ENCODE results near the gene PCSK6. TPM values are rescaled to one million over a fixed set of nuclear protein-coding genes. Genes with fewer than 3 reads are reported as not detected.

The PCSK6 gene
- total and polyA plus RNA-seq, 7 donors = 2.9 to 10.3 (median 6.4) TPM

- no peak overlapping the region for H3K4me3 ChIP-seq
- no peaks in the 10 kb centered on the region for H3K36me3 ChIP-seq
- intact Hi-C loops (cut with DNase I) = no loop called here
- 91 to 94% methylated on average over 19 of the region's 19 CpGs for WGBS, 2 donors
- TF ChIP-seq POLR2AphosphoS5 (IDR thresholded peaks at IDR 0.05) = no peak
- TF ChIP-seq, protein P1, sequence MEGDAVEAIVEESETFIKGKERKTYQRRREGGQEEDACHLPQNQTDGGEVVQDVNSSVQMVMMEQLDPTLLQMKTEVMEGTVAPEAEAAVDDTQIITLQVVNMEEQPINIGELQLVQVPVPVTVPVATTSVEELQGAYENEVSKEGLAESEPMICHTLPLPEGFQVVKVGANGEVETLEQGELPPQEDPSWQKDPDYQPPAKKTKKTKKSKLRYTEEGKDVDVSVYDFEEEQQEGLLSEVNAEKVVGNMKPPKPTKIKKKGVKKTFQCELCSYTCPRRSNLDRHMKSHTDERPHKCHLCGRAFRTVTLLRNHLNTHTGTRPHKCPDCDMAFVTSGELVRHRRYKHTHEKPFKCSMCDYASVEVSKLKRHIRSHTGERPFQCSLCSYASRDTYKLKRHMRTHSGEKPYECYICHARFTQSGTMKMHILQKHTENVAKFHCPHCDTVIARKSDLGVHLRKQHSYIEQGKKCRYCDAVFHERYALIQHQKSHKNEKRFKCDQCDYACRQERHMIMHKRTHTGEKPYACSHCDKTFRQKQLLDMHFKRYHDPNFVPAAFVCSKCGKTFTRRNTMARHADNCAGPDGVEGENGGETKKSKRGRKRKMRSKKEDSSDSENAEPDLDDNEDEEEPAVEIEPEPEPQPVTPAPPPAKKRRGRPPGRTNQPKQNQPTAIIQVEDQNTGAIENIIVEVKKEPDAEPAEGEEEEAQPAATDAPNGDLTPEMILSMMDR (IDR thresholded peaks at IDR 0.05) = no peak
- no peak for TF ChIP-seq POLR2A (IDR thresholded peaks at IDR 0.05)
- TF ChIP-seq EP300 (IDR thresholded peaks at IDR 0.05) = no peak
- no peak overlapping the region for H3K27ac ChIP-seq
- H3K27me3 ChIP-seq = peaks cover 0 to 4% (median 2%) of the 10 kb centered on the region in 3 donors
- peaks cover 0 to 7% (median 0%) of the 10 kb centered on the region in 4 donors for H3K4me1 ChIP-seq
- H3K9me3 ChIP-seq = no peaks in the 10 kb centered on the region
- DNase-seq = no peak
Measured at GRCh38 chr15:101437618-101438481, 51.7 kb downstream of the PCSK6 start.

GRCh38 chr15:101437209-101437608 is 52.3 kb downstream of the PCSK6 start:
- H3K36me3 ChIP-seq = no peaks in the 10 kb centered on the region
- peaks cover 0 to 7% (median 0%) of the 10 kb centered on the region in 4 donors for H3K4me1 ChIP-seq
- H3K4me3 ChIP-seq = no peak overlapping the region
- peaks cover 0 to 4% (median 2%) of the 10 kb centered on the region in 3 donors for H3K27me3 ChIP-seq
- H3K27ac ChIP-seq = no peak overlapping the region
- DNase-seq = no peak
- TF ChIP-seq POLR2A (IDR thresholded peaks at IDR 0.05) = no peak
- 92 to 94% methylated on average over 12 of the region's 12 CpGs for WGBS, 2 donors
- intact Hi-C loops (cut with DNase I) = no loop called here
- H3K9me3 ChIP-seq = no peaks in the 10 kb centered on the region

DNA sequence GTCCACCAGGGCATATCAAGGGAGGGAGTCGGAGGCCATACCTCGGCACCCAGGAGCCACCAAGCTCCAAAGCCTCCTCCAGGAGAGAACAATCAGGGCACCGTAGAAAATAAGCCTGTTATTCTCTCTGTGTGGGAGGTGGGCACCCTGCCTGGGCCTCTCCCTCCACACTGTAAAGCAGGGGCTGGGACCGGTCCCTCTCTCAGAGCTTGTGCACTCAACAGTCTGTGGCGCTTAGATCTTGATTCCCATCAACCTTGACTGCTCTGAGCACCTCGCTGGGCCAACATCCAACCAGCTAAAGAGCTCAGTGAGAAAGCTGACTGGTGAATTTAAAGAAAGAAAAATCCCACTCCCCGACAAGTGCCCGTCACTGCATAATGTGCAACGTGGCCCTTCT is 53.0 kb downstream of the PCSK6 start:
- Histone ChIP-seq H3K4me1 (peaks cover 0 to 7% (median 0%) of the 10 kb centered on the region in 4 donors), H3K4me3 (no peak overlapping the region), H3K9me3 (no peaks in the 10 kb centered on the region), H3K27ac (no peak overlapping the region), H3K36me3 (no peaks in the 10 kb centered on the region), H3K27me3 (peaks cover 0 to 4% (median 2%) of the 10 kb centered on the region in 3 donors)
- no peak for DNase-seq
- intact Hi-C loops (cut with DNase I) = no loop called here
- 94 to 95% methylated on average over 9 of the region's 9 CpGs for WGBS, 2 donors
- TF ChIP-seq, protein P1 (IDR thresholded peaks at IDR 0.05) = no peak
- no peak for TF ChIP-seq EP300 (IDR thresholded peaks at IDR 0.05)
- TF ChIP-seq POLR2AphosphoS5 (IDR thresholded peaks at IDR 0.05) = no peak
- TF ChIP-seq POLR2A (IDR thresholded peaks at IDR 0.05) = no peak

GRCh38 chr15:101435761-101436160 is 53.7 kb downstream of the PCSK6 start:
- Histone ChIP-seq H3K27me3 (peaks cover 0 to 4% (median 2%) of the 10 kb centered on the region in 3 donors), H3K9me3 (no peaks in the 10 kb centered on the region)
- 87 to 92% methylated on average over 7 of the region's 7 CpGs for WGBS, 2 donors

More at GRCh38 chr15:101435761-101436160, 53.7 kb downstream of the PCSK6 start:
- no peak for TF ChIP-seq EP300 (IDR thresholded peaks at IDR 0.05)
- no peak for TF ChIP-seq POLR2AphosphoS5 (IDR thresholded peaks at IDR 0.05)
- TF ChIP-seq, protein P1 (IDR thresholded peaks at IDR 0.05) = no peak
- TF ChIP-seq POLR2A (IDR thresholded peaks at IDR 0.05) = no peak
- Histone ChIP-seq H3K4me3 (no peak overlapping the region), H3K27ac (no peak overlapping the region), H3K36me3 (no peaks in the 10 kb centered on the region), H3K4me1 (peaks cover 0 to 7% (median 0%) of the 10 kb centered on the region in 4 donors)
- no peak for DNase-seq
- intact Hi-C loops (cut with DNase I) = no loop called here

All from sigmoid colon (tissue), 7 donors.